Measurements from ENCODE around the gene RND2.

DNA sequence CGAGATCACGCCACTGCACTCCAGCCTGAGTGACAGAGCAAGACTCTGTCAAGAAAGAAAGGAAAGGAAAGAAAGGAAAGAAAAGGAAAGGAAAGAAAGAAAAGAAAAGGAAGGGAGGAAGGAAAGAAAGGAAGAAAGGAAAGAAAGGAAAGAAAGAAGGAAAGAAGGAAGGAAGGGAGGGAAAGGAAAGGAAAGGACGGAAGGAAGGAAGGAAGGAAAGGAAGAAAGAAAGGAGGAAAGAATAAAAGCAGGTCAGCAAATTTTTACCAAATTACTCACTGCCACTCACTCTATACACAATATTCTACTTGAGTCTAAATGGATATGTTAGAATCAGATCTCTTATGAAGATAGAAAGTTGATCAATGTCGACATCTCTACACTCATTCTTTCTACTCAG is 49.8 kb downstream of the RND2 start:
- TF ChIP-seq, protein P1, sequence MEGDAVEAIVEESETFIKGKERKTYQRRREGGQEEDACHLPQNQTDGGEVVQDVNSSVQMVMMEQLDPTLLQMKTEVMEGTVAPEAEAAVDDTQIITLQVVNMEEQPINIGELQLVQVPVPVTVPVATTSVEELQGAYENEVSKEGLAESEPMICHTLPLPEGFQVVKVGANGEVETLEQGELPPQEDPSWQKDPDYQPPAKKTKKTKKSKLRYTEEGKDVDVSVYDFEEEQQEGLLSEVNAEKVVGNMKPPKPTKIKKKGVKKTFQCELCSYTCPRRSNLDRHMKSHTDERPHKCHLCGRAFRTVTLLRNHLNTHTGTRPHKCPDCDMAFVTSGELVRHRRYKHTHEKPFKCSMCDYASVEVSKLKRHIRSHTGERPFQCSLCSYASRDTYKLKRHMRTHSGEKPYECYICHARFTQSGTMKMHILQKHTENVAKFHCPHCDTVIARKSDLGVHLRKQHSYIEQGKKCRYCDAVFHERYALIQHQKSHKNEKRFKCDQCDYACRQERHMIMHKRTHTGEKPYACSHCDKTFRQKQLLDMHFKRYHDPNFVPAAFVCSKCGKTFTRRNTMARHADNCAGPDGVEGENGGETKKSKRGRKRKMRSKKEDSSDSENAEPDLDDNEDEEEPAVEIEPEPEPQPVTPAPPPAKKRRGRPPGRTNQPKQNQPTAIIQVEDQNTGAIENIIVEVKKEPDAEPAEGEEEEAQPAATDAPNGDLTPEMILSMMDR (IDR thresholded peaks at IDR 0.05; ENCODE audit: borderline replicate concordance, extremely low read depth, low read length, poor library complexity, severe bottlenecking): no peak
- TF ChIP-seq EZH2 (IDR thresholded peaks at IDR 0.05; ENCODE audit: borderline replicate concordance, low read depth, low read length, severe bottlenecking): no peak

All from DND-41 (cell line).